ENCODE data around the gene NUTF2. TPM values are rescaled to one million over a fixed set of nuclear protein-coding genes. Genes with fewer than 3 reads are reported as not detected.
A peak's percentile ranks its signal among the peaks of the same experiment; 100 is the strongest.

NUTF2 gene
- total and polyA plus RNA-seq, 2 of the 8 experiments (the other 6 are each of a cell fraction or from before 2014, with no cell fraction given): 219 to 377 TPM

DNA sequence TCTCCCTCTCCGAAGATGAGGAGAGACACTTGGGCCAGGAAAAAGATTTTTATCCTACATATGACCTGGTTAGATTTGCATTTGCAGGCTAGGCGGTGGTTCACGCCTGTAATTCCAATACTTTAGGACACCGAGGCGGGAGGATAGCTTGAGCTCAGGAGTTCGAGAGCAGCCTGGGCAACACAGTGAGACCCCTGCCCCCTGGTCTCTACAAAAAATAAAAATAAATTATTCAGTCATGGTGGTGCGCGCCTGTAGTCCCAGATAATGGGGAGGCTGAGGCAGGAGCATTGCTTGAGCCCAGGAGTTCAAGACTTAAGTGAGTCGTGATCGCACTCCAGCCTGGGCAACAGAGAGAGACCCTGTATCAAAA is 12.5 kb upstream of the NUTF2 start:
- FAIRE-seq: no peak

More for the DNA sequence above, 12.5 kb upstream of the NUTF2 start:
- H3K4me3 ChIP-seq (ENCODE audit: extremely low read depth in 1 of 4, insufficient read depth in 2 of 4, low read depth in 3 of 4, low read length in 4 of 4): peak overlapping the region; percentile 62 to 78 (median 74); a peak in 6 of 8 replicates
- H2BK15ac ChIP-seq (ENCODE audit: low read length): no peak overlapping the region
- H2AFZ ChIP-seq (ENCODE audit: low read length): peak overlapping the region; percentile 98
- H2BK5ac ChIP-seq (ENCODE audit: low read depth, low read length): no peak overlapping the region
- no peak overlapping the region for H4K5ac ChIP-seq (ENCODE audit: insufficient read length, low read depth, low read length)
- H2BK120ac ChIP-seq (replicated peaks; ENCODE audit: low read depth, low read length): no peak overlapping the region
- H3K27me3 ChIP-seq (replicated peaks in 1 of 4; ENCODE audit: control insufficient read depth in 3 of 4, extremely low read depth in 1 of 4, insufficient read depth in 3 of 4, low read length in 3 of 4): no peaks in the 10 kb centered on the region
- no peak overlapping the region for H2AK5ac ChIP-seq (ENCODE audit: low read depth, low read length)
- no peak overlapping the region for H2BK20ac ChIP-seq (ENCODE audit: low read length)
- H4K91ac ChIP-seq (replicated peaks; ENCODE audit: insufficient read length, low read length): no peak overlapping the region
- H3K56ac ChIP-seq (replicated peaks; ENCODE audit: insufficient read length, low read depth, low read length): no peak overlapping the region
- H3K23me2 ChIP-seq (ENCODE audit: low read depth, low read length): peaks cover 5% of the 10 kb centered on the region
- H3K79me2 ChIP-seq (ENCODE audit: control insufficient read depth in 1 of 2, insufficient read depth in 2 of 2, low read length in 2 of 2): peaks cover 0 to 5% of the 10 kb centered on the region in 2 experiments; a peak in 1 of 4 replicates
- no peak overlapping the region for H4K8ac ChIP-seq (ENCODE audit: extremely low read depth, insufficient read depth, low read length)
- TF ChIP-seq RAD21 (IDR thresholded peaks at IDR 0.05 in 1 of 2, conservative IDR thresholded peaks at IDR 0.05 in 1 of 2; ENCODE audit: low read depth in 2 of 2, low read length in 2 of 2): no peak
- TF ChIP-seq KDM1A (IDR thresholded peaks at IDR 0.05; ENCODE audit: borderline replicate concordance, low read length): peak; percentile 74; the same call in 1 of the 2 replicates
- no peak overlapping the region for H3K4ac ChIP-seq (replicated peaks; ENCODE audit: insufficient read length, low read depth, low read length)
- ChIA-PET POLR2A (ENCODE audit: partially characterized antibody) (interaction anchor here (1.0 to 2.7 kb wide), 10 partner anchors 9 to 101 kb away, joined by 3 to 8 read pairs (median 6); partner anchors contain the start of genes EDC4, NUTF2 and TSNAXIP1), CTCF (ENCODE audit: partially characterized antibody) (interaction anchor here (1.0 to 11.6 kb wide), 6 partner anchors 9 to 313 kb away, joined by 3 to 100 read pairs (median 4); partner anchors contain the start of gene LCAT)
- 96% methylated on average over 10 of the region's 10 CpGs; no CpG with 5 or more reads in 1 of the 2 experiments for WGBS, 2 experiments (ENCODE audit: extremely low coverage in 1 of 2, insufficient coverage in 1 of 2, insufficient read length in 1 of 2, insufficient replicate concordance in 2 of 2, low coverage in 1 of 2, low lambda C conversion rate in 2 of 2, missing lambda C conversion rate in 1 of 2)
- H4K20me1 ChIP-seq (replicated peaks in 1 of 2; ENCODE audit: control insufficient read depth in 1 of 2, insufficient read depth in 2 of 2, low read length in 2 of 2): peaks cover 1 to 3% of the 10 kb centered on the region in 2 experiments
- H3K79me1 ChIP-seq (ENCODE audit: low read depth, low read length): no peaks in the 10 kb centered on the region; the same call in 1 of the 2 replicates
- H2BK12ac ChIP-seq (ENCODE audit: low read depth, low read length): no peak overlapping the region
- H3K9me3 ChIP-seq (ENCODE audit: insufficient read depth in 2 of 2, low read depth in 1 of 2, low read length in 1 of 2): no peaks in the 10 kb centered on the region
- peaks cover 4 to 12% (median 7%) of the 10 kb centered on the region in 4 experiments; a peak in 7 of 8 replicates for H3K36me3 ChIP-seq (ENCODE audit: control insufficient read depth in 2 of 4, insufficient read depth in 4 of 4, low read length in 3 of 4)
- no peak overlapping the region for H3K14ac ChIP-seq (ENCODE audit: insufficient read length)
- peak overlapping the region in 1 of 4 experiments; percentile 74; a peak in 2 of 7 replicates for H3K9ac ChIP-seq (replicated peaks in 1 of 4; ENCODE audit: extremely low read depth in 1 of 4, low read depth in 3 of 4, low read length in 3 of 4)
- no peaks in the 10 kb centered on the region; a peak in 1 of 7 replicates for H3K4me1 ChIP-seq (replicated peaks in 1 of 4; ENCODE audit: control insufficient read depth in 3 of 4, insufficient read depth in 4 of 4, low read length in 3 of 4)
- no peak overlapping the region for H3K27ac ChIP-seq (ENCODE audit: low read depth, low read length)
- DNase-seq (ENCODE audit: low read depth in 1 of 2, low spot score in 2 of 2): no peak
- no peak overlapping the region for H3K18ac ChIP-seq (ENCODE audit: extremely low read depth, low read length)
- H3K23ac ChIP-seq (ENCODE audit: insufficient read length): no peak overlapping the region
- H3K4me2 ChIP-seq (ENCODE audit: insufficient read depth in 1 of 2, low read depth in 2 of 2, low read length in 2 of 2): peak overlapping the region; percentile 74 to 82
